Measurements from ENCODE around the gene NKX1-1. TPM values are rescaled to one million over a fixed set of nuclear protein-coding genes. Genes with fewer than 3 reads are reported as not detected.
"Not testable (repeated sequence)": the region's sequence is repeated elsewhere in the genome, so short reads cannot be mapped to it uniquely, and the experiment has no call there.

The NKX1-1 gene
- total and polyA plus RNA-seq, 4 donors, result 0.35 to 0.70 TPM; not detected in 2

GRCh38 chr4:1373892-1374705 lies 32.1 kb downstream of the NKX1-1 start:
- H3K9me3 ChIP-seq (ENCODE audit: control insufficient read depth, insufficient read depth, low read length), result no peaks in the 10 kb centered on the region
- peaks cover 10% of the 10 kb centered on the region for H3K4me1 ChIP-seq (ENCODE audit: control insufficient read depth, insufficient read depth, low read length)
- no peaks in the 10 kb centered on the region for H3K27me3 ChIP-seq (ENCODE audit: control insufficient read depth, insufficient read depth, low read length)
- peaks cover 71% of the 10 kb centered on the region for H3K36me3 ChIP-seq (ENCODE audit: control insufficient read depth, insufficient read depth, low read length)
- no peak overlapping the region for H3K4me3 ChIP-seq (ENCODE audit: low read depth, low read length)
- H3K27ac ChIP-seq (ENCODE audit: low read depth, low read length), result no peak overlapping the region
- DNase-seq (ENCODE audit: low read depth in 4 of 6, low spot score in 6 of 6), result no peak
- 95% methylated on average over 39 of the region's 42 CpGs for WGBS (ENCODE audit: insufficient coverage)

GRCh38 chr4:1372576-1372975 lies 33.7 kb downstream of the NKX1-1 start:
- not testable (repeated sequence) for DNase-seq (ENCODE audit: low read depth in 4 of 6, low spot score in 6 of 6); H3K4me3 ChIP-seq (ENCODE audit: low read depth, low read length); H3K4me1 ChIP-seq (ENCODE audit: control insufficient read depth, insufficient read depth, low read length); H3K27ac ChIP-seq (ENCODE audit: low read depth, low read length); H3K9me3 ChIP-seq (ENCODE audit: control insufficient read depth, insufficient read depth, low read length); H3K27me3 ChIP-seq (ENCODE audit: control insufficient read depth, insufficient read depth, low read length)
- 99% methylated on average over 20 of the region's 22 CpGs for whole genome bisulfite sequencing (ENCODE audit: insufficient coverage)
- peaks cover 72% of the 10 kb centered on the region for H3K36me3 ChIP-seq (ENCODE audit: control insufficient read depth, insufficient read depth, low read length)

- no peak for DNase-seq (ENCODE audit: low read depth in 4 of 6, low spot score in 6 of 6)
- Histone ChIP-seq H3K4me1 (ENCODE audit: control insufficient read depth, insufficient read depth, low read length) (peaks cover 10% of the 10 kb centered on the region), H3K36me3 (ENCODE audit: control insufficient read depth, insufficient read depth, low read length) (peaks cover 72% of the 10 kb centered on the region), H3K27ac (ENCODE audit: low read depth, low read length) (no peak overlapping the region), H3K27me3 (ENCODE audit: control insufficient read depth, insufficient read depth, low read length) (no peaks in the 10 kb centered on the region), H3K9me3 (ENCODE audit: control insufficient read depth, insufficient read depth, low read length) (no peaks in the 10 kb centered on the region), H3K4me3 (ENCODE audit: low read depth, low read length) (no peak overlapping the region)
- WGBS (ENCODE audit: insufficient coverage), result 93% methylated on average over 21 of the region's 28 CpGs
Measured at GRCh38 chr4:1371176-1372165, 34.8 kb downstream of the NKX1-1 start.

- no peak for DNase-seq (ENCODE audit: low read depth in 4 of 6, low spot score in 6 of 6)
- Histone ChIP-seq H3K9me3 (ENCODE audit: control insufficient read depth, insufficient read depth, low read length) (no peaks in the 10 kb centered on the region), H3K4me1 (ENCODE audit: control insufficient read depth, insufficient read depth, low read length) (peaks cover 10% of the 10 kb centered on the region), H3K36me3 (ENCODE audit: control insufficient read depth, insufficient read depth, low read length) (peaks cover 72% of the 10 kb centered on the region), H3K4me3 (ENCODE audit: low read depth, low read length) (no peak overlapping the region), H3K27me3 (ENCODE audit: control insufficient read depth, insufficient read depth, low read length) (no peaks in the 10 kb centered on the region), H3K27ac (ENCODE audit: low read depth, low read length) (no peak overlapping the region)
- WGBS (ENCODE audit: insufficient coverage), result 76% methylated on average over 26 of the region's 29 CpGs
Measured at GRCh38 chr4:1370321-1371124, 35.7 kb downstream of the NKX1-1 start.

- DNase-seq (ENCODE audit: low read depth in 4 of 6, low spot score in 6 of 6), result peak in 1 of 6 donors; percentile 67
- H3K27ac ChIP-seq (ENCODE audit: low read depth, low read length), result no peak overlapping the region
- 74% methylated on average over 14 of the region's 22 CpGs for WGBS (ENCODE audit: insufficient coverage)
Measured at GRCh38 chr4:1369479-1370079, 36.7 kb downstream of the NKX1-1 start.

GRCh38 chr4:1369091-1369450 lies 37.2 kb downstream of the NKX1-1 start:
- H3K27me3 ChIP-seq (ENCODE audit: control insufficient read depth, insufficient read depth, low read length), result no peaks in the 10 kb centered on the region
- H3K27ac ChIP-seq (ENCODE audit: low read depth, low read length), result no peak overlapping the region
- DNase-seq (ENCODE audit: low read depth in 4 of 6, low spot score in 6 of 6), result no peak
- H3K9me3 ChIP-seq (ENCODE audit: control insufficient read depth, insufficient read depth, low read length), result no peaks in the 10 kb centered on the region
- WGBS (ENCODE audit: insufficient coverage), result 78% methylated on average over 12 of the region's 18 CpGs
- peaks cover 10% of the 10 kb centered on the region for H3K4me1 ChIP-seq (ENCODE audit: control insufficient read depth, insufficient read depth, low read length)
- no peak overlapping the region for H3K4me3 ChIP-seq (ENCODE audit: low read depth, low read length)
- peaks cover 65% of the 10 kb centered on the region for H3K36me3 ChIP-seq (ENCODE audit: control insufficient read depth, insufficient read depth, low read length)

More at GRCh38 chr4:1369479-1370079, 36.7 kb downstream of the NKX1-1 start:
- Histone ChIP-seq H3K4me3 (ENCODE audit: low read depth, low read length) (no peak overlapping the region), H3K4me1 (ENCODE audit: control insufficient read depth, insufficient read depth, low read length) (peaks cover 10% of the 10 kb centered on the region), H3K9me3 (ENCODE audit: control insufficient read depth, insufficient read depth, low read length) (no peaks in the 10 kb centered on the region), H3K27me3 (ENCODE audit: control insufficient read depth, insufficient read depth, low read length) (no peaks in the 10 kb centered on the region), H3K36me3 (ENCODE audit: control insufficient read depth, insufficient read depth, low read length) (peaks cover 68% of the 10 kb centered on the region)

- 80% methylated on average over 23 of the region's 24 CpGs for WGBS (ENCODE audit: insufficient coverage)
- Histone ChIP-seq H3K36me3 (ENCODE audit: control insufficient read depth, insufficient read depth, low read length) (peaks cover 60% of the 10 kb centered on the region), H3K27ac (ENCODE audit: low read depth, low read length) (no peak overlapping the region), H3K4me1 (ENCODE audit: control insufficient read depth, insufficient read depth, low read length) (peaks cover 10% of the 10 kb centered on the region), H3K27me3 (ENCODE audit: control insufficient read depth, insufficient read depth, low read length) (no peaks in the 10 kb centered on the region), H3K4me3 (ENCODE audit: low read depth, low read length) (no peak overlapping the region), H3K9me3 (ENCODE audit: control insufficient read depth, insufficient read depth, low read length) (no peaks in the 10 kb centered on the region)
- DNase-seq (ENCODE audit: low read depth in 4 of 6, low spot score in 6 of 6), result no peak
Measured at GRCh38 chr4:1368421-1369090, 37.7 kb downstream of the NKX1-1 start.

GRCh38 chr4:1367936-1368289 lies 38.3 kb downstream of the NKX1-1 start:
- 89% methylated on average over 10 of the region's 10 CpGs for WGBS (ENCODE audit: insufficient coverage)
- H3K27me3 ChIP-seq (ENCODE audit: control insufficient read depth, insufficient read depth, low read length), result no peaks in the 10 kb centered on the region
- H3K9me3 ChIP-seq (ENCODE audit: control insufficient read depth, insufficient read depth, low read length), result no peaks in the 10 kb centered on the region
- peaks cover 10% of the 10 kb centered on the region for H3K4me1 ChIP-seq (ENCODE audit: control insufficient read depth, insufficient read depth, low read length)
- no peak for DNase-seq (ENCODE audit: low read depth in 4 of 6, low spot score in 6 of 6)
- no peak overlapping the region for H3K27ac ChIP-seq (ENCODE audit: low read depth, low read length)
- H3K4me3 ChIP-seq (ENCODE audit: low read depth, low read length), result no peak overlapping the region
- peaks cover 59% of the 10 kb centered on the region for H3K36me3 ChIP-seq (ENCODE audit: control insufficient read depth, insufficient read depth, low read length)
